ENCODE measurements around the gene SPECC1. TPM values are rescaled to one million over a fixed set of nuclear protein-coding genes. Genes with fewer than 3 reads are reported as not detected.

Gene SPECC1
- total and polyA plus RNA-seq, 2 of the 13 experiments (the other 11 are each of a cell fraction or from before 2014, with no cell fraction given) = 2.3 to 6.9 TPM

GRCh38 chr17:20125724-20126123, 116.6 kb downstream of the SPECC1 start:
- Histone ChIP-seq H3K9ac (ENCODE audit: insufficient read depth, low read depth, low read length) (no peak overlapping the region), H3K27ac (ENCODE audit: extremely low read length, insufficient read depth, low read length) (no peak overlapping the region), H3K79me2 (ENCODE audit: insufficient read depth, low read length) (no peaks in the 10 kb centered on the region), H3K27me3 (ENCODE audit: control insufficient read depth in 1 of 2, insufficient read depth in 2 of 2, low read length in 2 of 2) (no peaks in the 10 kb centered on the region; a peak in 1 of 5 replicates), H3K4me2 (ENCODE audit: low read depth, low read length) (no peak overlapping the region), H3K9me3 (ENCODE audit: low read length) (0 out of 2 replicates have a peak, but pooled peaks cover 1% of the 10 kb centered on the region), H3K4me3 (replicated peaks in 1 of 3; ENCODE audit: insufficient read depth in 1 of 3, low read depth in 2 of 3, low read length in 3 of 3) (no peak overlapping the region), H2AFZ (ENCODE audit: low read length) (no peak overlapping the region), H4K20me1 (ENCODE audit: insufficient read depth, low read length) (no peaks in the 10 kb centered on the region), H3K4me1 (ENCODE audit: insufficient read depth, low read length) (no peaks in the 10 kb centered on the region), H3K36me3 (replicated peaks in 1 of 2; ENCODE audit: control insufficient read depth in 1 of 2, insufficient read depth in 2 of 2, low read length in 2 of 2) (no peaks in the 10 kb centered on the region)
- no TSS peak for BruUV-seq (replicated peaks)
- intact Hi-C loops (cut with micrococcal nuclease; ENCODE audit: unreplicated experiment) (no loop called here), in situ Hi-C loops (cut with HindIII; ENCODE audit: extremely low pct_ligation_motif_present, low pct_unique_long_range_greater_than_20kb) (loop anchor here (10.0 kb wide), 2 partner anchors 99 to 189 kb away; no protein-coding TSS in a partner anchor)
- FAIRE-seq (no peak), ATAC-seq (no peak), DNase-seq (ENCODE audit: low spot score) (no peak)
- ChIA-PET CTCF (ENCODE audit: low intra/inter-chr PET ratio, low total read pairs) (no interaction called here), POLR2A (no interaction called here)
- 1% methylated on average over 6 of the region's 6 CpGs for WGBS (ENCODE audit: low lambda C conversion rate)
- TF ChIP-seq LRRFIP1 (CRISPR knock-in tag; conservative IDR thresholded peaks at IDR 0.05) = no peak

GRCh38 chr17:20127360-20128035, 118.3 kb downstream of the SPECC1 start:
- H3K4me2 ChIP-seq (ENCODE audit: low read depth, low read length) = no peak overlapping the region
- no peak overlapping the region for H2AFZ ChIP-seq (ENCODE audit: low read length)
- no peaks in the 10 kb centered on the region for H3K79me2 ChIP-seq (ENCODE audit: insufficient read depth, low read length)
- FAIRE-seq (no peak), ATAC-seq (no peak), DNase-seq (ENCODE audit: low spot score) (no peak)
- H3K9me3 ChIP-seq (ENCODE audit: low read length) = peaks cover 8% of the 10 kb centered on the region; the same call in 1 of the 2 replicates
- in situ Hi-C loops (cut with HindIII; ENCODE audit: extremely low pct_ligation_motif_present, low pct_unique_long_range_greater_than_20kb) = loop anchor here (10.0 kb wide), 2 partner anchors 97 to 187 kb away; no protein-coding TSS in a partner anchor
- no peaks in the 10 kb centered on the region; a peak in 1 of 5 replicates for H3K27me3 ChIP-seq (ENCODE audit: control insufficient read depth in 1 of 2, insufficient read depth in 2 of 2, low read length in 2 of 2)
- intact Hi-C loops (cut with micrococcal nuclease; ENCODE audit: unreplicated experiment) = no loop called here
- H4K20me1 ChIP-seq (ENCODE audit: insufficient read depth, low read length) = no peaks in the 10 kb centered on the region
- H3K9ac ChIP-seq (ENCODE audit: insufficient read depth, low read depth, low read length) = no peak overlapping the region
- no peaks in the 10 kb centered on the region for H3K4me1 ChIP-seq (ENCODE audit: insufficient read depth, low read length)
- ChIA-PET POLR2A (no interaction called here), CTCF (ENCODE audit: low intra/inter-chr PET ratio, low total read pairs) (no interaction called here)
- H3K4me3 ChIP-seq (replicated peaks in 1 of 3; ENCODE audit: insufficient read depth in 1 of 3, low read depth in 2 of 3, low read length in 3 of 3) = no peak overlapping the region
- BruUV-seq (replicated peaks) = no TSS peak
- H3K36me3 ChIP-seq (replicated peaks in 1 of 2; ENCODE audit: control insufficient read depth in 1 of 2, insufficient read depth in 2 of 2, low read length in 2 of 2) = no peaks in the 10 kb centered on the region
- WGBS (ENCODE audit: low lambda C conversion rate) = 64% methylated on average over 6 of the region's 6 CpGs
- no peak overlapping the region for H3K27ac ChIP-seq (ENCODE audit: extremely low read length, insufficient read depth, low read length)
- no peak for TF ChIP-seq FOXO1 (CRISPR knock-in tag; IDR thresholded peaks at IDR 0.05)
- no peak for TF ChIP-seq THYN1 (CRISPR knock-in tag; IDR thresholded peaks at IDR 0.05; ENCODE audit: borderline replicate concordance, low read depth)
- TF ChIP-seq JUNB (CRISPR knock-in tag; IDR thresholded peaks at IDR 0.05; ENCODE audit: borderline replicate concordance) = no peak
- TF ChIP-seq PITX1 (CRISPR knock-in tag; IDR thresholded peaks at IDR 0.05) = no peak
- TF ChIP-seq ZKSCAN1 (IDR thresholded peaks at IDR 0.05; ENCODE audit: low read length) = no peak
- TF ChIP-seq HMGXB4 (CRISPR knock-in tag; IDR thresholded peaks at IDR 0.05; ENCODE audit: borderline replicate concordance in 1 of 2, low read depth in 1 of 2) = no peak
- no peak for TF ChIP-seq ZNF101 (CRISPR knock-in tag; IDR thresholded peaks at IDR 0.05; ENCODE audit: borderline replicate concordance, low read depth)
- no peak for TF ChIP-seq NR0B2 (CRISPR knock-in tag; IDR thresholded peaks at IDR 0.05)
- no peak for TF ChIP-seq SP4 (CRISPR knock-in tag; IDR thresholded peaks at IDR 0.05)
- no peak for TF ChIP-seq YY1 (IDR thresholded peaks at IDR 0.05; ENCODE audit: insufficient read depth, insufficient replicate concordance, low read depth, low read length)
- TF ChIP-seq ZNF17 (CRISPR knock-in tag; IDR thresholded peaks at IDR 0.05) = no peak
- no peak for TF ChIP-seq NFE2L1 (CRISPR knock-in tag; IDR thresholded peaks at IDR 0.05; ENCODE audit: borderline replicate concordance)
